CD4-positive, alpha-beta T cell treated with Interleukin-6 for 4 hours (primary cell): ENCODE results near the gene MAP7D1.
"Not testable (repeated sequence)": the region's sequence is repeated elsewhere in the genome, so short reads cannot be mapped to it uniquely, and the experiment has no call there.

ENCODE experiments used
- DNase-seq: peaks from one replicate; pipeline ENCODE4 v3.0.0-alpha.2; 2020; ENCODE audit warnings: mixed read lengths

MAP7D1 gene

DNA sequence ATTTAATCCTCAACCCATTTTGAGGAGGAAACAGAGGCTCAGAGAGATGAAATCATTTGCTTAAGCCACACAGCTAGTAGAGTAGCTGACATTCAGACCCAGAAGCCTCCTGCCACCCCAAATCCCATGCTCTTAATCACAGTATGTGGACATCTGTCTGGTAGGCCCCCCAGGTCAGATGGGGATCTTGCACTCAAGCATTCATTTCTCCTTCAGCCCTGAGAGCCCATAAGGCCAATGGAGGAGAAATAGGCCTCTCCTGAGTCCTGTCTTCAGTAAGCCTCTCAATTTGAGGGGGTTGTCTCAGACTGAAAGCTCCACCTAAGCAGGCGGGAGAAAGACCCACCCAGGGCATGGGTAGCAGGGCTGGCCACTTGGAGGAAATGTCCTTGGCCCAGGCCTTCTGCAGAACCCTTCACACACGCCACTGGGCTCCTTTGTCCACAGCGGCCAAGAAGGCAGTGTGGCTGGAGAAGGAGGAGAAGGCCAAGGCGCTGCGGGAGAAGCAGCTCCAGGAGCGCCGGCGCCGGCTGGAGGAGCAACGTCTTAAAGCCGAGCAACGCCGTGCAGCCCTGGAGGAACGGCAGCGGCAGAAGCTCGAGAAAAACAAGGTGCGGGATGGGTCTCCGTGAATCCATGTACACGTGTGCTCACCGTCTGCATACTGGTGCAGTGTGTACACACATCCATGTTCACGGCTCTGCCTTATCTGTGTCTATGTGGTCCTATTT lies 16.2 kb downstream of the MAP7D1 start:
- no peak for DNase-seq

GRCh38 chr1:36172983-36173382 lies 17.0 kb downstream of the MAP7D1 start:
- DNase-seq = no peak

- no peak for DNase-seq
Measured at GRCh38 chr1:36174713-36175112, 18.8 kb downstream of the MAP7D1 start.

- no peak for DNase-seq
Measured at GRCh38 chr1:36175137-36176095, 19.5 kb downstream of the MAP7D1 start.

GRCh38 chr1:36176106-36176949 lies 20.4 kb downstream of the MAP7D1 start:
- no peak for DNase-seq

- DNase-seq = no peak
Measured at GRCh38 chr1:36177589-36178431, 21.9 kb downstream of the MAP7D1 start.

DNA sequence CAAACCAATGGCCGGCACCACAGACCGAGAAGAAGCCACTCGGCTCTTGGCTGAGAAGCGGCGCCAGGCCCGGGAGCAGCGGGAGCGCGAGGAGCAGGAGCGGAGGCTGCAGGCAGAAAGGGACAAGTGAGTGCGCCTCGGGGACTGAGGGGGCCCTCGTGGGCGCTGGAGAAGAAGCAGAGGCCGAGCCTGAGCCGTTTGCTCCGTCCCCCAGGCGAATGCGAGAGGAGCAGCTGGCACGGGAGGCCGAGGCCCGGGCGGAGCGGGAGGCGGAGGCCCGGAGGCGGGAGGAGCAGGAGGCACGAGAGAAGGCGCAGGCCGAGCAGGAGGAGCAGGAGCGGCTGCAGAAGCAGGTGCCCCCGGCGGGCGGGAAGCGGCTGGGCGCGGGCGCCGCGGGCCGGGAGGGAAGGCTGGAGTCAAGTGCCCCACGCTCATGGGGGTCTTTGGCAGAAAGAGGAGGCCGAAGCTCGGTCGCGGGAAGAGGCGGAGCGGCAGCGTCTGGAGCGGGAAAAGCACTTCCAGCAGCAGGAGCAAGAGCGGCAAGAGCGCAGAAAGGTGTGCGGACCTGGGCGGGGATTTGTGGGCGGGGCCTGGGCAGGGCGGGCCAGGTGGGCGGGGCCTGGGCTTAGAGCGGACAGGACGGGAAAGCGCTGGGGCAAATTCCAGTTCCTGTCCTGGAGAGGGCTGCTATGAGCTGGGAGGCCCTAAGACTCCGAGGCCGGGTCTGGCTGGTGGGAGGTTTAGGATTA lies 22.7 kb downstream of the MAP7D1 start:
- no peak for DNase-seq

DNA sequence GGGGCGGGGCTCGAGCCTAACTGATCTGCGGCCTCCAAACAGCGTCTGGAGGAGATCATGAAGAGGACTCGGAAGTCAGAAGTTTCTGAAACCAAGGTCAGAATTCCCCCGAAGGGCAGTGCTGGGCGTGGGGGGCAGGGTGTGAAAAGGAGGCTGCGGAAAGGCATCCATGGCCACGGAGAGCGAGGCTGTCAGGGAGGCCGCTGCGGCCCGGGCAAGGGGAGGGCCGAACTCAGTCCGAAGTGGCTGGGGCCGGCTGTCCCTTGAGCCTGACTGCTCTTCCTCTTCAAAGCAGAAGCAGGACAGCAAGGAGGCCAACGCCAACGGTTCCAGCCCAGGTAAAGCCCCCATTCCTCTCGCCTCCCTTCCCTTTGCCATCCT lies 23.2 kb downstream of the MAP7D1 start:
- DNase-seq = no peak

DNA sequence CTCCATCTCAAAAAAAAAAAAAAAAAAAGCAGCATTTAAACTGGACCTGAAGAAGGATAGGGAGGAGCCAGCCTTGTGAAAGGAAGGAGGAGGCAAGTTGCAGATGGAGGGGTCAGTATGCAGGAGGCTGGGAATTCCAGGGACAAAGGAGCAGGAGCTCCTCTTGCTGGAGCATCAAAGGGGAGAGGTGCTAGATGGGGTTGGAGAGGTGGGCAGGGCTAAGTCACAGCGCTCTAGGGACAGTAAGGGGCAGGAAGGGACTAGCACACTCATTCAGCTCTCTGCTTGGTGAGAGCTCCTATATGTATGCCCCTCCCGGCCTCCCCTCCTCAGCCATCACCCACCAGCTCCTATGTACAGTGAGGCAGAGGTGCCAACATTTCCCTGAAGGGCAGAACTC lies 26.8 kb downstream of the MAP7D1 start:
- DNase-seq = no peak

DNA sequence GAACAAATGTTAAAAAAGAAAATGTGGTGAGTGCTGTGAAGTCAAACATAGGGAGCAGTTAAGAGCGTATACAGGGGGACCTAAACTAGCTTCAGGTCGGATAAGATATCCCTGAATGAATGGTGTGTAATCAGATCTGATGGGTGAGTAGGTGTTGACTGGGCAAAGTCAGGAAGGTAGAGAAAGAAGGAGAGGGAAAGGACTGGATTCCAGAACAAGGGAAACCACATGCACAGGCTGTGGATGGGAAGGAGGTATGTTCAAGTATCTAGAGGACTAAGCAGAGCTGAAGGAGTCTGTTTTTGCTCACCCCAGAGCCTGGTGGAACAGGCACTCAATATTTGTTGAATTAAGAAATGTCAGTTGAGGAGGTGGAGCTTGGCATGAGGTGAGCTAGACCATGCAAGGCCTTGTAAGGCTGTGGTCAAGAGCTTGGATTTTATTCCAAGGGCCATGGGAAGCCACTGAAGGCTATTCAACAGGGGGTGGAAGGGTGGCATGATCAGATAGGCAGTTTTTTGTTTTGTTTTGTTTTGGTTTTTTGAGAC lies 27.4 kb downstream of the MAP7D1 start:
- DNase-seq = no peak

- peak; percentile 87 for DNase-seq
Measured at GRCh38 chr1:36187800-36188593, 32.0 kb downstream of the MAP7D1 start.

DNA sequence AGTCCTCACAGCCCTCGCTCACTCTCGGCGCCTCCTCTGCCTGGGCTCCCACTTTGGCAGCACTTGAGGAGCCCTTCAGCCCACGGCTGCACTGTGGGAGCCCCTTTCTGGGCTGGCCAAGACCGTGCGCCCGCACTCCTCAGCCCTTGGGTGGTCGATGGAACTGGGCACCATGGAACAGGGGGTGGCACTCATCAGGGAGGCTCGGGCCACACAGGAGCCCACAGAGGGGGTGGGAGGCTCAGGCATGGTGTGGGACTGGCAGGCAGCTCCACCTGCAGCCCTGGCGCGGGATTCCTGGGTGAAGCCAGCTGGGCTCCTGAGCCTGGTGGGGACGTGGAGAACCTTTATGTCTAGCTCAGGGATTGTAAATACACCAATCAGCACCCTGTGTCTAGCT lies 40.8 kb downstream of the MAP7D1 start:
- not testable (repeated sequence) for DNase-seq

DNA sequence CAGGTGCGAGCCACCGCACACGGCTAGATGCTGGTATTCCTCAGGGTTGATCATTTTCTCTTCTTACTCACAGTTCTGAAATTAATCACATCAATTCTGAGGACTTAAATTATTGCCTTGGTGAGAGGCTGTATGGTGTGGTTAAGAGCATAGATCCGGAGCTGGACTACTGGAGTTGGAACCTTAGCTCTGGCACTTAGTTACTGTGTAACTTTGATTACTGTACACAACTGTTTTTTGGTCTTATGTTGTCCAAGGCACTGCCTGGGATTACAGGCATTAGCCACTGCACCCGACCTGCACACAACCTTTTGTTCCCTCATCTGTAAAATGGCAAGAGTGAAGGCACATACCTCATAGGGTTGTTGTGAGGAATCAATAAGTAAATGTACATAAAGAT lies 42.7 kb downstream of the MAP7D1 start:
- DNase-seq = no peak

DNA sequence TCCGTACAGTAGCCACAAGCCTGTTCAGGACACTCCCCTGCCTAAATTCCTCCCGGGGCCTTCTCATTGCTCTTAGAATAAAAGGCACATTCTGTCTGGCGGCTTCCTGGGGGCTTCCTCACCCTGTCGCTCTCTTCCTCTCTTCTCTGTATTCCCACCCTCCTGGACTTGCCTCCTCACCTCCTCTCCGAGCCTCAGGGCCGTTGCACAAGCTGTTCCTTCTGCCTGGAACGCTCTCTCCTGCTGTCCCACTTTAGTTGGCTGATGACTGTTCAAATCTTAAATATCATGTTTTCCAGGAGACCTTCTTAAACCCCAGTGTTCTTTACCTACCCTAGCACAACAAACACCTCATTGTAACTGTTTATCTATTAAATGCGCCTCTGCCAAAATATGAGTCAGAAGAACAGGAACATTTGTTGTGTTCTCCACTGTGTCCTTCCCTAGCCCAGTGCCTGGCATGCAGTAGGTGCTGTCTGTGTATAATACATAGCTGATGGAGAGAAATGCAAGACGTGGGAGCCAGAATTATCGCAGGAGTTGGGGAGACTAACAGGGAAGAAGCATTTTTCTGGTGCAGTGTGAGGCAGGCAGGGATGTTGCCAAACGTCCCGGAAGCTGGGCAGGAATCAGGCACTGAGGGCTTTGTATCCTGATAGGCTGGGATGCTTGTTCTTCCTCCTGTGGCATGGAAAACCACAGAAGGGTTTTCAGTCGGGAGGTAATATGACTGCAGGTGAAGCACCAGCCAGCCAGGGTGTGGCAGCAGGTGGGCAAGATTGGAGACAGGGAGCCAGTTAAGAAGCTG lies 44.2 kb downstream of the MAP7D1 start:
- no peak for DNase-seq

- no peak for DNase-seq
Measured at GRCh38 chr1:36203027-36203553, 47.1 kb downstream of the MAP7D1 start.

GRCh38 chr1:36203554-36204346 lies 47.8 kb downstream of the MAP7D1 start:
- no peak for DNase-seq

GRCh38 chr1:36204347-36204909 lies 48.5 kb downstream of the MAP7D1 start:
- DNase-seq = no peak

DNA sequence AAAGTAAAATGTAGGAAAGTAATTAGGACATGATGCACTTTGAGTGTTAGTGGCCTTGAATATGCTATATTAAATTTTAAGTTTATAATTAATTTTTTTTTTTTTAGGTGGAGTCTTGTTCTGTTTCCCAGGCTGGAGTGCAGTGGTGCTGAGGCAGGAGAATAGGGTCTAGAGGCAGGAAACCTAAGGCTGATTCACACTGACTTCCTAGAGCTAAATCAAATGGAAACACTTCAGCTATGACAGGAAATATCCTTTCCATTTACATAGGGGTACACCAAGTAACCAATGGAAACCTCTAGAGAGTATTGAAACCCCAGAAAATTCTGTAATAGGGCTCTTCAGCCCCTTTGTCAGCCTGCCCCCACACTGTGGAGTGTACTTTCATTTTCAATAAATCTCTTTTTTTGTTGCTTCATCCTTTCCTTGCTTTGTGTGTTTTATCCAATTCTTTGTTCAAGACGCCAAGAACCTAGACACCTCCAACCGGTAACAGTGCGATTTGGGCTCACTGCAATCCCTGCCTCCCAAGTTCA lies 50.4 kb downstream of the MAP7D1 start:
- DNase-seq = no peak
